Chondrocyte (in vitro differentiated cells): ENCODE measurements around the gene WASF2. TPM values are rescaled to one million over a fixed set of nuclear protein-coding genes. Genes with fewer than 3 reads are reported as not detected.

Experiments used
- DNase-seq: peaks from one replicate; pipeline ENCODE4 v3.0.0; 2021; ENCODE audit warnings: mixed read lengths, low spot score
- H3K27ac Mint-ChIP-seq: one replicate; pipeline ENCODE4 v1.8.0; 2021; ENCODE audit warnings: mild to moderate bottlenecking, moderate library complexity, mixed read lengths; ENCODE audit not compliant: unreplicated experiment
- H3K27me3 Mint-ChIP-seq: 2 replicates; pipeline ENCODE4 v1.8.0; 2021; ENCODE audit warnings: low read depth, mixed read lengths
- H3K36me3 Mint-ChIP-seq: 2 replicates; pipeline ENCODE4 v1.8.0; 2021; ENCODE audit warnings: low read depth, mixed read lengths
- H3K4me1 Mint-ChIP-seq: 2 replicates; pipeline ENCODE4 v1.8.0; 2021; ENCODE audit warnings: low read depth, mild to moderate bottlenecking, mixed read lengths
- H3K4me3 Mint-ChIP-seq: one replicate; pipeline ENCODE4 v1.8.0; 2021; ENCODE audit warnings: mild to moderate bottlenecking, moderate library complexity, mixed read lengths; ENCODE audit not compliant: unreplicated experiment
- H3K9me3 Mint-ChIP-seq: 2 replicates; pipeline ENCODE4 v1.8.0; 2021; ENCODE audit warnings: low read depth, mixed read lengths
- total RNA-seq: library from RNA; stranded (reverse); gene quantifications from 3 replicates; pipeline ENCODE4 v1.2.1, GENCODE V29; 2021
- TF ChIP-seq, protein P1 (sequence below): fragments of 200-600 bp; sonication (generic); IDR thresholded peaks from 2 replicates; pipeline ENCODE4 v1.5.0; 2021; ENCODE audit warnings: antibody characterized with exemption, mild to moderate bottlenecking, moderate library complexity

WASF2 gene
- total RNA-seq, 1 donor from 2014 or later, result 128 TPM

DNA sequence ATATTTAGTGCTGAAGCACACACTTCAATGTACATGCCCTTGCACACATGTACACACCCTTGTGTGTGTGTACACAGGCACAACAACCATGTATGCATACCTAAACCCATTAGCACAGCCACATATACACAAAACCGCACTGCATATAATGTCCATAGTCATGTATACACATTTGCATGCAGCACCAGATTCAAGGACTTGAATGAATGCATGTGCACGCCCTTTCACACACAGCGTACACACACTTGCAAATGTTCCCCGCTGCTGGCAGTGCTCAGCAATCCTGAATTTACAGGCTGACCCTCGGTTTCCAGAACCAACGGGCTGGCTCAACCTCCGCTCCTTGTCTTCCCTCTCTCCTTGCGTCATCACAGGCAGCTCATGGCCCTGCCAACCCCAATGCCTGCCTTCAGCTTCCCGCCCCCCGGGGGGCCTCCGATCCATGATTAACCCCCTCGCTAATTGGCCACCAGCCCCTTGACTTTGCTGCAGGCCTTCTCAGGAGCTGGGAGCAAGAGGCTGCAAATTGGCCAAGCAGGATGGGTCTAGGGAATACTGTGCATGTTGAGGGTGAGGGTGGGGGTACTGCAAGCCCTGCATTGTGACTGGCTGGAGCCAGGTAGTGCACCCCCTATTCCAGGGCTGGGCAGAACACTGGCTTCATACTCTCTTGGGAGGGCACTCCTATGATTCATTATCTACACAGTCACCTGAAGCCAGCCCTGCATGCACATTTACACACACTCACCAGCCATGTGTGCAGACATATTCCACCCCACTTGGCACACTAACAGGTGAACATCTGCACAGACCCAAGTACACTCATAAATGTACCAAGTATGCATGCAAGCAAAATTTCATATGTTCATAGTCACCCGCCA is 89.6 kb downstream of the WASF2 start:
- TF ChIP-seq, protein P1, sequence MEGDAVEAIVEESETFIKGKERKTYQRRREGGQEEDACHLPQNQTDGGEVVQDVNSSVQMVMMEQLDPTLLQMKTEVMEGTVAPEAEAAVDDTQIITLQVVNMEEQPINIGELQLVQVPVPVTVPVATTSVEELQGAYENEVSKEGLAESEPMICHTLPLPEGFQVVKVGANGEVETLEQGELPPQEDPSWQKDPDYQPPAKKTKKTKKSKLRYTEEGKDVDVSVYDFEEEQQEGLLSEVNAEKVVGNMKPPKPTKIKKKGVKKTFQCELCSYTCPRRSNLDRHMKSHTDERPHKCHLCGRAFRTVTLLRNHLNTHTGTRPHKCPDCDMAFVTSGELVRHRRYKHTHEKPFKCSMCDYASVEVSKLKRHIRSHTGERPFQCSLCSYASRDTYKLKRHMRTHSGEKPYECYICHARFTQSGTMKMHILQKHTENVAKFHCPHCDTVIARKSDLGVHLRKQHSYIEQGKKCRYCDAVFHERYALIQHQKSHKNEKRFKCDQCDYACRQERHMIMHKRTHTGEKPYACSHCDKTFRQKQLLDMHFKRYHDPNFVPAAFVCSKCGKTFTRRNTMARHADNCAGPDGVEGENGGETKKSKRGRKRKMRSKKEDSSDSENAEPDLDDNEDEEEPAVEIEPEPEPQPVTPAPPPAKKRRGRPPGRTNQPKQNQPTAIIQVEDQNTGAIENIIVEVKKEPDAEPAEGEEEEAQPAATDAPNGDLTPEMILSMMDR, result no peak
- peaks cover 31% of the 10 kb centered on the region for H3K4me1 Mint-ChIP-seq
- no peak for DNase-seq
- no peak overlapping the region for H3K4me3 Mint-ChIP-seq
- no peaks in the 10 kb centered on the region for H3K9me3 Mint-ChIP-seq
- no peaks in the 10 kb centered on the region for H3K36me3 Mint-ChIP-seq
- H3K27ac Mint-ChIP-seq, result no peak overlapping the region
- no peaks in the 10 kb centered on the region for H3K27me3 Mint-ChIP-seq

DNA sequence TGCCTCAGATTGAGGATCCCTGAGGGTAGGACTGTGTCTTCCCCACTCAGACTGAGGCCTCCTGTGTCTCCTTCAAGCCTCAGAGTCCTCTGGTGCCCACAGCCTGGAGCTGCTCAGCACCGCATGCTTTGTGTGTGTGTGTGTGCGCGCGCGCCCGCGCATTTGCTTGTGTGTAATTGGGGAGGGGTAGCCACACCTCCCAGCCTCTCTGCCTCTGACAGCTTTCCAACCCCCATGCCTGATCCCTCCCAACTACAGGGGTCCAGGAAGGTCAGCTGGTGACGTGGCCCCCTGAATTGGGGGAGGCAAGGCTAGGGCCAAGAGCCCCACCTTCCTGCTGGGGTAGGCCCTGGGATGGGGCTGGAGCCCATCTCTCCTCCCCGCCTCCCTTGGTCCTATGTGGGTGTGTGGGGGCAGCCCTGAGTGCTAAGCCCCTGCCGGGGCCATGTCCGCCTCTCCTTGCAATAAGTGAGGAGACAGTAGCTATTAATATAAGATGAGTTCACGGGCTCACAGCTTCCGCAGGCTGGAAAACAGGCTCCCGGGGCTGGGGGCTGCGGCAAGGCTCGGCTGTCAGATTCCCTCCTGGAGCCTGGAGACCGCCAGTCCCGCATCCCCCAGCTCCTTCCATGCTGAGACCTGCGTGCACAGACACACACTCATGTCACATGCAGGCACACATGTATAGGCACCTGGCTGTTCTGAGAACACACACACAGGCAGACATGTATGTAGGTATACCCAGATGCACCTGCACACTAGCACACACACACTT is 90.5 kb downstream of the WASF2 start:
- H3K36me3 Mint-ChIP-seq, result no peaks in the 10 kb centered on the region
- TF ChIP-seq, protein P1, result no peak
- no peak for DNase-seq
- H3K27me3 Mint-ChIP-seq, result no peaks in the 10 kb centered on the region
- no peak overlapping the region for H3K4me3 Mint-ChIP-seq
- H3K9me3 Mint-ChIP-seq, result no peaks in the 10 kb centered on the region
- H3K27ac Mint-ChIP-seq, result no peak overlapping the region
- peaks cover 26% of the 10 kb centered on the region for H3K4me1 Mint-ChIP-seq

- H3K4me3 Mint-ChIP-seq, result no peak overlapping the region
- H3K27me3 Mint-ChIP-seq, result no peaks in the 10 kb centered on the region
- H3K4me1 Mint-ChIP-seq, result peaks cover 17% of the 10 kb centered on the region
- no peaks in the 10 kb centered on the region for H3K9me3 Mint-ChIP-seq
- peak; percentile 68 for DNase-seq
- H3K36me3 Mint-ChIP-seq, result no peaks in the 10 kb centered on the region
- no peak overlapping the region for H3K27ac Mint-ChIP-seq
- TF ChIP-seq, protein P1, result no peak
Observed at GRCh38 chr1:27398405-27399149, 91.4 kb downstream of the WASF2 start.

- DNase-seq, result peak; percentile 42
- Mint-ChIP-seq H3K4me3 (no peak overlapping the region), H3K9me3 (no peaks in the 10 kb centered on the region), H3K4me1 (peaks cover 11% of the 10 kb centered on the region), H3K27me3 (no peaks in the 10 kb centered on the region), H3K27ac (no peak overlapping the region), H3K36me3 (no peaks in the 10 kb centered on the region)
- TF ChIP-seq, protein P1, result no peak
Observed at GRCh38 chr1:27397749-27398148, 92.2 kb downstream of the WASF2 start.

GRCh38 chr1:27397110-27397509 is 92.9 kb downstream of the WASF2 start:
- H3K4me3 Mint-ChIP-seq, result no peak overlapping the region
- H3K4me1 Mint-ChIP-seq, result peaks cover 9% of the 10 kb centered on the region
- no peaks in the 10 kb centered on the region for H3K9me3 Mint-ChIP-seq
- TF ChIP-seq, protein P1, result no peak
- no peak overlapping the region for H3K27ac Mint-ChIP-seq
- H3K27me3 Mint-ChIP-seq, result peaks cover 1% of the 10 kb centered on the region
- DNase-seq, result peak; percentile 41
- no peaks in the 10 kb centered on the region for H3K36me3 Mint-ChIP-seq
